A549 treated with Mapracorat at 1 μM for 4 hours (cell line): ENCODE results near the gene CTBS. TPM values are rescaled to one million over a fixed set of nuclear protein-coding genes. Genes with fewer than 3 reads are reported as not detected.

Experiments used
- total RNA-seq: library from RNA; stranded (reverse); fragments of 200-300 nt; extraction: Qiagen RNA extraction; gene quantifications from 5 replicates; pipeline ENCODE4 v1.2.3, GENCODE V29; 2022

The CTBS gene, protein sequence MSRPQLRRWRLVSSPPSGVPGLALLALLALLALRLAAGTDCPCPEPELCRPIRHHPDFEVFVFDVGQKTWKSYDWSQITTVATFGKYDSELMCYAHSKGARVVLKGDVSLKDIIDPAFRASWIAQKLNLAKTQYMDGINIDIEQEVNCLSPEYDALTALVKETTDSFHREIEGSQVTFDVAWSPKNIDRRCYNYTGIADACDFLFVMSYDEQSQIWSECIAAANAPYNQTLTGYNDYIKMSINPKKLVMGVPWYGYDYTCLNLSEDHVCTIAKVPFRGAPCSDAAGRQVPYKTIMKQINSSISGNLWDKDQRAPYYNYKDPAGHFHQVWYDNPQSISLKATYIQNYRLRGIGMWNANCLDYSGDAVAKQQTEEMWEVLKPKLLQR
- 4.6 to 6.7 TPM (median 5.7 TPM) in 5 replicates for total RNA-seq

DNA sequence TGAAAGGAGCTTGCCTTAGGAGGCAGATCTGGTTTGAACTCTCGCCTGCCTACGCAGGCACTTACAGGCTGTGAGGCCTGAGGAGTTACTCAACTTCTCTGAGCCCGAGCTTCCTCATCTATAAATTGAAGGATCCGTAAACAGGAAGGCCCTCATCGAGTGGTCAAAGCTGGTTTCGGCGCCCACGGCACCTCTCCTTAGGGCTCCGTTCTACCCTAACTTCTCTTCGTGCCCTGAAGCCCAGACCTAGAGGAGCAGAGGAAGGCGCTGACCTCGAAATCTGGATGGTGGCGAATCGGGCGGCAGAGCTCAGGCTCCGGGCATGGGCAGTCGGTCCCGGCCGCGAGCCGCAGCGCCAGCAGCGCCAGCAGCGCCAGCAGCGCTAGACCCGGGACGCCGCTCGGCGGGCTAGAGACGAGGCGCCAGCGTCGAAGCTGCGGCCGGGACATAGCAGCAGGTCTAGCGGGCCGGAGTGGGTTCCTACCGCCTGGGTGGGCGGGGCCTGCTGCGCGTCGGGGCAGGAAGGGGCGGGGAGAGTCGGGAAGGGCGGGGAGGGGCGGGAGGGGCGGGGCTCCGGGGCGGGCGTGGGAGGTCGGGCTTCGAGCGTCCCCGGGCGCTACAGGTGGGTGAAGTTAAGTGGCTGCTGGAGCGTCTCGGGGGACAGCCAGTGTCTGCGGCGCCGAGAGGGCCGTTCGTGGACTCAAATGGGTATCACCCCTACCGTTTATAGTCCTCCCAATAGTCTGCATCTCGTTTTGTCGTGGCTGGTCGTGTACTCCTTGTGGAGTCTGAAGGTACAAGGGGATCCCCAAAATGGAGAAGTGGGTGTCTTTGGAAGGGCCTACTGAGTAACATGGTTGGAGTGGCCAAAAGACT lies at the start of gene CTBS:
TSS of gene CTBS (minus strand) at position 474 of the 876 bp plus-strand sequence. CDS start at position 449, 25 bp downstream.

DNA sequence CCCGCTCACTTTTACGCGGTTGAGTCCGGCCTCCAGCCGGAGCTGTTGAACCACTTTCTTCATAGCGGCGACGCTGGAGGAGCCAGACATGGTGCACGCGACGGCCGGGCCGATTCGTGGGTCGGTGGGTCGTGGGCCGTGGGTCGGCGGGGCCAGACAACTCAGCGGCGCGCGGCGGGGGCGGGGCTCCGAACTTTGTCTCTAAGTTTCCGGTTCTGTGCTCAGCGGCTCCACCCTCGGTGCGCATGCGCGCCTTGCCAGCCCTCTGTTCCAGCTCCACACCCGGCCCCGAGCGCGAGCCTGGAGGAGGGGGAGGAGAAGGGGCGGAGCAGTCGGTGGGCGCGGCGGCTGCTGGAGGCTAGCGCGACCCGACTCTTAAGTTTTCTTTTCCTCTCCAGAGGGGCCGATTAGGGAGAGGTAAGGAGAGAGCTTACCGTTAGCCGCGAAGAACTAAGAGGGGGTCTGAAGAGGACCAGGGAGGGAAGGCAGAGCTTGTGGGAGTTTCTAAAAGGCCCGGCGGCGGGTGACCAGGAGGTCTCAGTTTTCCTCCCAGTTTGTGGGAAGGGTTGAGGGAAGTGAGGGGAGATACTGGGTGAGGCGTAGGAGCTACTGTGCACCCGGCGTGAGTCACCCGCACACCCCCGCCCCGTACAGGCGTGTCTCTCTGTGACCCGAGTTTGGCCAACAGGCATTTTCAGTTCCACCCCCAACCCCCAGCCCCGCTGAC lies 68.1 kb downstream of the CTBS start, which contains the start of the genes GNG5 and SPATA1:
TSS of gene GNG5 (minus strand) at position 580 of the 727 bp plus-strand sequence. CDS start at position 90, 490 bp downstream.
TSS of gene SPATA1 (plus strand) at position 385 of the 727 bp plus-strand sequence. CDS start 9,974 bp downstream, outside the sequence.

Other genes starting within 250 kb of the CTBS start
- not detected in 5 replicates for gene DNASE2B, start 176.0 kb downstream of the CTBS start, total RNA-seq
- 29.9 to 33.7 TPM (median 31.2 TPM) in 5 replicates for gene RPF1, start 95.2 kb downstream of the CTBS start, total RNA-seq
- 1.0 to 1.9 TPM (median 1.1 TPM) in 3 of 5 replicates, not detected in the others for gene SPATA1, start 68.1 kb downstream of the CTBS start, total RNA-seq
- 187 to 205 TPM (median 191 TPM) in 5 replicates for gene GNG5, start 67.9 kb downstream of the CTBS start, total RNA-seq
- 9.5 to 13.3 TPM (median 11.9 TPM) in 5 replicates for gene SSX2IP, start 116.0 kb upstream of the CTBS start, total RNA-seq